H4 (cell line): ENCODE data around the gene LLCFC1. TPM values are rescaled to one million over a fixed set of nuclear protein-coding genes. Genes with fewer than 3 reads are reported as not detected.
A peak's percentile ranks its signal among the peaks of the same experiment; 100 is the strongest.
"Not testable (repeated sequence)": the region's sequence is repeated elsewhere in the genome, so short reads cannot be mapped to it uniquely, and the experiment has no call there.

Source experiments
- DNase-seq: peaks from one replicate; pipeline ENCODE4 v3.0.0-alpha.2; 2015; ENCODE audit warnings: low spot score
- total RNA-seq: library from RNA; depleted of rRNA; stranded (reverse); fragments of >200 nt; shearing (Covaris generic); gene quantifications from 2 replicates; pipeline ENCODE4 v1.2.3, GENCODE V29; 2014

Gene LLCFC1
- total RNA-seq, 1 experiment from 2014 or later: not detected

DNA sequence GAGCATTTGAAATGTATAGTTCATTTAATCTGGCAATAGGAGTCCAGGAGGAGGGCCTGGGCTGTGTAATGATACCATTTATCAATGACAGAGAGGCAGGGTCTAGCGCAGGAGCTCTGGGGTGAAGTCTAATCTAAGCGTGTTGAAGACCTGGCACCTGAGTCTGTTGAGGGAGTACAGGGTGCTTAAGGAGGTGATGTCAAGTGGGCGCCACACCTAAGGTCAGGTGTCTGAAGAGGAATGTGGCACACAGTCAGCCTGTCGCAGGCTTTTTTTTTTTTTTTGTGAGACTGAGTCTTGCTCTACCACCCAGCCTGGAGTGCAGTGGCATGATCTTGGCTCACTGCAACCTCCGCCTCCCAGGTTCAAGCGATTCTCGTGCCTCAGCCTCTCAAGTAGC, 2.3 kb downstream of the LLCFC1 start:
- no peak for DNase-seq

GRCh38 chr7:142942746-142943145, 3.5 kb downstream of the LLCFC1 start:
- DNase-seq: no peak

DNA sequence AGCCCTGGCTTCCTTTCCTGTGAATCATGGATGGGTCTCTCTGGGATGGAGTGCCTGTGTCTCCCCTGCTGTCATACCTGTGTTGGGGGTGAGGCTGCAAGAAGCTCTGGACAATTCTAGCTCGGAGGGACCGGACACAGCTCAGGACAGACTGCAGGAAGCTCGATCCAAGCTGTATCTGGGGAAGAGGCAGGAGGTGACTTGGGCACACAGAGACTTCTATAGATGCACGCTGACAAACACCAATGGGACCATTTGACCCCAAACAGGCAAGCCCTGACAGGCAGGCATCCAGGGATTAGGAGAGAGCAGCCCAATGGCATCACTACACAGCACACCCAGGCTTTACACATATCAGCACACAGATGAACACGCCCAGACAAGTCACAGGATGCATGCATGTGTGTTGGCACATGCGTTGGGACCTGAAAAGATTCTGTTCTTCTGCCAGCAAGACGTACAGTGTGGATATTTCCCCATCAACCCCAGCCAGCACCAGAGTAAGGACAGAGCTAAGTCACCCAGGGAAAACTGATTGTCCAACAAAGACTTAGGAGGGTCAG, 4.5 kb downstream of the LLCFC1 start:
- DNase-seq: no peak

GRCh38 chr7:142945001-142945400, 5.7 kb downstream of the LLCFC1 start:
- DNase-seq: no peak

DNA sequence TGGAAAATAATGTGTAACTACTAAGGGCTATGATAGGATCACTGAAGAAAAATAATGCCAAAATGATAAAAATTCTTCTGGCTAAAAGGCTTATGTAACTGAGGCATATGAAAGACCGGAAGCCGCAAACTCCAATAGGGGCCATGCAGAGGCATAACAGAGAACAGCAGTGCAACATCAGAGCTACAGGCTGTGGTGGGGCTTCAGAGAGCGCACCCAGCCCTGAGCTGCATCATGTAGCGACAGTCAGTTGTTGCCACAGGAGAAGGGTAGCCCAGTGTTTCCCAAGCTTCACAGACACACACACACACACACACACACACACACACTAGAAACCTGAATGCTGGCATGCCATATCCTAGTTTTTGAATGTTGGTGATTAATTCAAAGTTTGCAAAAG, 9.3 kb downstream of the LLCFC1 start:
- DNase-seq: no peak

DNA sequence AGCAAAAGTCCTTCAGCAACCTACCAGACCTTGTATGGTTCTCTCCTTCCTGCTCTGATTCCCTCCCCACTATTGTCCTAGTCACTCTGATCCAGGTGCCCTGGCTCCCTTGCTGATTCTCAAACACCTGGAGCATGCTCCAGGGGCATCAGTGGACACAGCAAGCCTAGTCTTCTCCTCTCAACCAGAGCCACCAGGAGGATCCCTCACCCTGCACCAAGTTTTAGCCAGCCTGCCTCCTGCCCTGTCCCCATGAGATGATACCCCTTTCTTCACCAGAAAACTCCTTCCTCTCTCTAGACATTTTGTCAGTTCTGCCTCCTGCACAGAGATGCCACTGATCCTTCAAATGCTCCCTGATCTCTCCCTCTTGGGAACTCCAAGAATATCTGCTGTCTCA, 11.0 kb downstream of the LLCFC1 start:
- no peak for DNase-seq

DNA sequence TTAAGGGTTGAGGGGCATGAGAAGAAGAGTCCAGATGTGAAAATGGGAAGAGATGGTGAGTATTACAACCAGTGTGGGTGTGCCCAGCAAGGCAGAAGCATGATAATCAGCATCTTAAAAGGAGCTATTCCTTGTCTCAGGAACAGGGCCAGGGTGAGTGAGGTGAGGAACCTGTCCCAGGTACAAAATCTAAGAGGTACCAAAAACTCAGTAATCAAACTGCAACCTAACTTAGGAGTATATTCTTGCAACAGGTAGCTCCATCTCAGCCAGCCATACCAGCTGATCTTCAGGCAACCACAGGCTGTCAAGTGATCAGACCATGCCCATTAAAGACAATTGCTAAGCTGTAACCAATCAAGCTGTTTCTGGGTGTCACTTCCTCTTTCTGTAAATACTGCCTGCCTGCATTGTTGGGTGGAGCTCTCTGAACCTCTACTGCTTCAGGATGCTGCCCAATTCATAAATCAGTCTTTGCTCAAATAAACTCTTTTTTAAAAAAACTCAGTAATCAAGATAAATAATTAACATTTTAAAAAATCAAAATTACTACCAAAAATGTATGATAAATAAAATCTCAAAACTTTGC, 15.5 kb downstream of the LLCFC1 start:
- DNase-seq: no peak

DNA sequence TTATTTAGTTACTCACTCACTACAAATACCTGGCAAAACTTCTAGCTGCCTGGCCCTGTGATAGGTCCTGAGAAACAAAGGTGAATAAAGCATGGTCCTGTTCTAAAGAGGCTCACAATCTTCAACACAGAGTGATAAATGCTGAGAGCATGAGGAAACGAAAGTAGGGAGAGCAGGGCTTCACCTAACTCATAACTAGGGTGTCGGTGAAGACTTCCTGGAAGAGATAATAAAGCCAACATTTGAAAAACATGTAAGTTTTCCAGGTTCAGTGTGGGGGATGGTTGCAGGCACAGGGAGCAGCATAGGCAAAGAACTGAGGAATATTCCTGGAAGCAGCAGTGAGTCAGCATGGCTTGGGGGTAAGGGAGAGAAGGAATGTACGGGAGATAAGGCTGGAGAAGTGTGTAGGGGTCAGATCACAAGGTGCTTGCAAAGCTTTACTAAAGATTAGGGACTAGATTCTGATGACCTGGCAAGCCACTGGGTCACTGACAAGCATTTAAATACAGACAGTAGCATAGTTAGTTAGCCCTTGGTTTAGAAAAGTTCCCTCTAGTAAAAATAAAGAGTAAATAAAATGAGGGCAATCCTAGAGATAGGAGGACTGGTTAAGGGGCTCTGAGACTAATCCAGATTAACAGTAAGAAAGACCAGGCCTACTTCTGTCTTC, 17.8 kb downstream of the LLCFC1 start:
- DNase-seq: peak; percentile 33

DNA sequence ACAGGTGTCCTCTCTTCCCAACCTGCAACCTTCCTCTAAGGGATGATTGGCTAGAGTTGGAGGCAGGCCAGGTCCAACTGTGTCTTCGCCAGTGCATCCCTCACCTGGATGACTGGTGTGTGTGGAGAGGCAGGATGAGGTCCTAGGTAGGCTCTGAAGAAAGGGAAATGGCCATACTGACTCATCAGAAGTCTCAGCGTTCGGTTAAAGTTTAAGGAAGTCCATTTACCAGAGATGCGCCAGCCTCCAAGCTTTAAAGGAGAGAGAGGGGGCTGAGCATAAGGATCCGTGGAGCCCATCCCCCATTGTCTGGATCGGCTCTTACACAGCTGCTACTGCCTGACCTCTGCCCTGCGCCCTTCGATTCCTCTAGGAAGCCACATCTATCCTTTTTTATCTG, 18.4 kb downstream of the LLCFC1 start:
- no peak for DNase-seq

DNA sequence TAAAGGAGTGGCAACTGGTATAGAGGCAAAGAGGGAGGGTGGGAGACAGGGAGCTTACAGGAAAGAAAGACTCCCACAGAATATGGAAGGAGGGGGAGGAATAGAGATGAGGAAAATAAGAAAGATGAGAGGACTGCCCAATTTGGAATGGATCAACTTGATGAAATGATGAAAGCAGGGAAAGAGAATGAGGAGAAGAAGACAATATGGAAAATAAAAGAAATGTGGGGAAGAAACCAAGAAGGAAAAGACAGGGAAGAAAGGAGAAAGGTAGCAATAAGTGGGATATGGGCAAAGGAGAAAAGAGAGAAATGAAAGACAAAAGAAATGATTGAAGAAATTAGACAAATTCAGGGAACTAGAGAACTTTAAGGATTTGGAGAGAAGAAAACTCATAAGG, 19.9 kb downstream of the LLCFC1 start:
- no peak for DNase-seq

- no peak for DNase-seq
Observed at GRCh38 chr7:142960955-142961512, 21.8 kb downstream of the LLCFC1 start.

- DNase-seq: no peak
Observed at GRCh38 chr7:142961595-142961972, 22.3 kb downstream of the LLCFC1 start.

- no peak for DNase-seq
Observed at GRCh38 chr7:142961973-142962926, 23.0 kb downstream of the LLCFC1 start, which contains the start of gene KEL. Gene KEL, minus strand, starts transcription at chr7:142962363. Its CDS starts 157 bp downstream, at chr7:142962206.

GRCh38 chr7:142962991-142963390, 23.7 kb downstream of the LLCFC1 start:
- no peak for DNase-seq

- DNase-seq: no peak
Observed at GRCh38 chr7:142963993-142964392, 24.7 kb downstream of the LLCFC1 start.

DNA sequence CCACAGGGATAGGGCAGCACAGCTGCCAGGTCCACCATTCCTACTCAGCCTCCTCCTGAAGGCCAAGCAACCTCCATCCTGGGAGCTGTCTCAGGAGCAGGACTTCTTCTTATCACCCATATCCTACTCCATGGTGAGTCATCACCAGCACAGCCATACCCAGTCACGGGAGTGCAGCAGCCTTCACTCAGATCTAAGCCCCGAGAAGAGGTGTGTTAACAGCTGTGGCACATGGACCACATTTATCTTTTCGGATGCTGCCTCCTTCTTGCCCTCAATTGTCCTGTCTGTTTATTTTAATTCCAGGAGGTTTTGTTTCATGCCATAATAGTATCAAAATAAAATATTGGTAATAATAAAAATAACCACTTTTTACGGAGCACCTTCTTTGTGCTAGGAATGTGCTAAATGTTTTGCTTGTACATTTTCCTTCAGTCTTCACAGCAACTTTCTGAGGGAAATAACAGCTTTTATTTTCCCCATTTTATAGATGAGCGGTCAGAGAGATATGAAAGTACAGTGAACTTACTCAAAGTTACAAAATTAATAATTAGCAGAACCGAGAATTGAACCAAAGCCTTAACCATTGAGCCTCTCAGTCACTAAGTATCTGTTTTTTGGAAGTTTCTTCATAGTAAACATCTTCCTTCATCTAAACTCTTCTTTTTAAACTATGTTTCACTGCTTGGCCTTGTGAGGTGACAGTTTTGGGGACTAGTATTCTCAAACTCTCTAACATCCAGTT, 25.4 kb downstream of the LLCFC1 start:
- no peak for DNase-seq

DNA sequence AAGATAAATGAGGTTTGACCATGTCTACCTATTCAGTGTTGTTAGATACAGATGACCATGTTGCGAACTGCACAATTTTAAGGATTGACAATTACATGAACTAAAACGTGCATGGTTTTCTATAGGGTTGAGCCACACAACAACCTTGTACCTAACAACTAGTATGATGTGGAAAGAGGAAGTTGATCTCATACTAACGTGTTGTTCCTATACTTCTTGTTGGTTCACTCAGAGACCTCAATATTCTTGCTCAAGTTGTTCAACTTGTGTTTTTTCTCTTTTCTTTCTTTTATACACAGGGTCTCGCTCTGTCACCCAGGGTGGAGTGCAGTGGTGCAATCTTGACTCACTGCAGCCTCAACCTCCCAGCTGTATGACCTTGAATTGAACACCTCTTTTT, 28.9 kb downstream of the LLCFC1 start:
- DNase-seq: no peak

DNA sequence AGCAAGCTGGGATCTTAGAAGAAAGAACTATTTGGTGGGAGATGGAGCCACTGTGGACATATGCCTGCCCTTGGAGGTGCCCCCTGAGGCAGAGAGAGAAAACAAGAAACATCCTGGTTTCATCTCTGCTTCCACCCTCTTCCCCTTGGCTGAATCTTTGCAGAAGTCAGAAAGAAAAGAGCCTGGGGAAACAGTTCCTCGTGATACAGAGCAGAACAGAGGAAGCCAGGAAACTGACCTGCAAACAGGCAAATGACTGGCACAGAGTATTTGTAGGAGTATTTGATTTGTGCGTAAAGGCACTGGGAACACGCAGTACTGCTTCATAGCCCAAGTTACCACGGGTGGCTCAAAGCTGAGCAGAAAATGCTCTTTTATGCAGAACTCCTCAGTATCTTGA, 29.9 kb downstream of the LLCFC1 start:
- DNase-seq: no peak

- DNase-seq: no peak
Observed at GRCh38 chr7:142974626-142975025, 35.3 kb downstream of the LLCFC1 start.

DNA sequence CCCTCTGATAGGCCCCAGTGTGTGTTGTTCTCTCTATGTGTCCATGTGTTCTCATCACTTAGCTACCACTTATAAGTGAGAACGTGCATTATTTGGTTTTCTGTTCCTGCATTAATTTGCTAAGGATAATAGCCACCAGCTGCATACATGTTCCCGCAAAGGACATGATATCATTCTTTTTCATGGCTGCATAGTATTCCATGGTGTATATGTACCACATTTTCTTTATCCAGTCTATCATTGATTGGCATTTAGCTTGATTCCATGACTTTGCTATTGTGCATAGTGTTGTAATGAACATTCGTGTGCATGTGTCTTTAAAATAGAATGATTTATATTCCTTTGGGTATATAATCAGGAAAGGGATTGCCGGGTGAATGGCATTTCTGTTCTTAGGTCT, 39.1 kb downstream of the LLCFC1 start:
- not testable (repeated sequence) for DNase-seq

DNA sequence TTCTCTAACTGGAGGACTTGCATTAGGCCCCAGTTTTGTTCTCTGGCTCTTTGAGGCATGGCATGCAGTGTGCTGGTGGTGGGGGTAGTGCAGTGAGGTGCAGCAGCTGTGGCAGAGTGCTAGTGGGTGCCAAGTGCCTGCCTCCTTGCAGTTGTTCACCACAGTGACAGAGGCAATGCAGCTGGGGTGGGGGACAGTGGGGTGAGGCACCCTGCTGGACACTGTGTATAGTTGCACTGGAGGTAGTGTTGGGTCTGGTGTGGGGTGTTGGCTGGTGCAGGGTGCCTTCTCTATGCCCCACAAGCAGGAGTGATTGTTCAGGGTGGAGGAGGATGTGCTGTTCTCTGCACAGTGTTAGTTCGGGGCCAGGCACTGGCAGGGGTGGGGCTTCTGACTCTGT, 44.5 kb downstream of the LLCFC1 start:
- no peak for DNase-seq
